Breast epithelium (tissue), 3 donors: ENCODE results near the gene ATG10.

ENCODE experiments used
- CTCF ChIP-seq, 3 donors: fragments of 450-650 bp; IDR thresholded peaks; one replicate each; pipeline ENCODE4 v1.5.1; 2016 to 2017; ENCODE audit warnings: antibody characterized with exemption in 3 of 3, mild to moderate bottlenecking in 3 of 3, moderate library complexity in 3 of 3
- POLR2A ChIP-seq: fragments of 450-650 bp; IDR thresholded peaks from one replicate; pipeline ENCODE4 v1.6.1; 2016; ENCODE audit warnings: antibody characterized with exemption, mild to moderate bottlenecking, moderate library complexity

DNA sequence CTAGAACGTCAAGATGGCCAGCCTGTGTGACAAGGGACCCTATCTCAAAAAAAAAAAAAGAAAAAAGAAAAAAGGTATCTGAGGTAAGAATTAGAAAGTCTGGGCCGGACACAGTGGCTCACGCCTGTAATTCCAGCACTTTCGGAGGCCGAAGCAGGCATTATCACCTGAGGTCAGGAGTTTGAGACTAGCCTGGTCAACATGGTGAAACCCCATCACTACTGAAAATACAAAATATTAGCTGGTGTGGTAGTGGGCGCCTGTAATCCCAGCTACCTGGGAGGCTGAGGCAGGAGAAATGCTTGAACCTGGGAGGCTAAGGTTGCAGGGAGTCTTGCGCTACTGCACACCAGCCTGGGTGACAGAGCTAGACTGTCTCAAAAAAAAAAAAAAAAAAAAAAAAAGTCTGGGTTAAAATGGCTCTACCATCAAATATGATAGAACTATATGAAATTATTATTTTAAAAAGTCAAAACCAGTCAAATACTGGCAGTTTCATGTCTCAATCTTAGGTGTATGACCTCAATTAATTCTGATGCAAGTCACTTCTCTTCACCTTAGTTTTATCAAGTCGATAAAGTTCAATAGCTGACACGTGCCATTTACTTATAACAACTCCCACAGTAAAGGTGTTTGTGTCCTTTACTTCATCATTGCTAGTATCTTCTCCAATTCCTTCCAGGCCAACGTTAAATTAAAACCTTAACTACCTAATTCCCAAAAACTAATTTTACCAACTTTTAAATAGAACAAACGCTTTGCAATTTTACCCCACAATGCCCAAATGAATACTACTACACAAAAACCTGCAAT, 305.2 kb downstream of the ATG10 start:
- TF ChIP-seq CTCF (IDR thresholded peaks at IDR 0.05): no peak
- no peak for TF ChIP-seq POLR2A
